GM19463 (cell line): Measurements from ENCODE around the gene IQCK.
"Not testable (repeated sequence)": the region's sequence is repeated elsewhere in the genome, so short reads cannot be mapped to it uniquely, and the experiment has no call there.

ENCODE experiments used
- ATAC-seq: cut with Tn5 transposase; IDR thresholded peaks from one replicate; pipeline ENCODE4 v1.9.1; 2021; ENCODE audit warnings: mild to moderate bottlenecking, moderate library complexity; ENCODE audit not compliant: unreplicated experiment

Gene IQCK

DNA sequence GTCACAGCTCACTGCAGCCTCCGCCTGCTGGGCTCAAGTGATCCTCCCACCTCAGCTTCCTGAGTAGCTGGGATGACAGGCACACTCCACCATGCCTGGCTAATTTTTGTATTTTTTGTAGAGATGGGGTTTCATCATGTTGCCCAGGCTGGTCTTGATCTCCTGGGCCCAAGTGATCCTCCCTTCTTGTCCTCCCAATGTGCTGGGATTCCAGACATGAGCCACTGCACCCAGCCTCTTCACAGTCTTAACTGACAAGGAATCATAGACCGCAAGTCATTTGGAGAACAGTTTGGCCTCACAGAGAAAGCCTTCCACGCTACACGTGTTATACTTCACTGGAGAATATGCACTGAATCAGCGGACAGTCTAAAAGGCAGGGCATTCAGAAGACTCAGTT lies 83.3 kb downstream of the IQCK start:
- ATAC-seq: not testable (repeated sequence)

DNA sequence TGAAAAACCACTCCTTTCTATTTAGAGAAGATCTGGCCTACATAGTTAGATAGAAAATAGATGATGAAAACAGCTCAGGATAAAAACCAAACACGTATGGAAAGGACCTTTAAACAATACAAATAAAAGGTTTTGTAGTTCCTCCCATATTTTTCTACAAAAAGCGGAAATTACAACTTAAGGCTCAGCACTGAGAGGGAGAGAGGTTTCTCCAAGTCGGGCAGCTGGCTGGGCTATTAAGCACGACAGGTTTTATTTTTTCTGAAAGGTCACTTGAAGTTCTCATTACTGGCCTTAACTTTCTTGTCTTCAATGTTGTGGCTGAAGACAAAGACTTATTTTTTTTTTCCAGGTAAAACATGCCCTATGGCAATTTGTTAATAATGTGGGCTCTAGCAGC lies 83.8 kb downstream of the IQCK start:
- not testable (repeated sequence) for ATAC-seq

DNA sequence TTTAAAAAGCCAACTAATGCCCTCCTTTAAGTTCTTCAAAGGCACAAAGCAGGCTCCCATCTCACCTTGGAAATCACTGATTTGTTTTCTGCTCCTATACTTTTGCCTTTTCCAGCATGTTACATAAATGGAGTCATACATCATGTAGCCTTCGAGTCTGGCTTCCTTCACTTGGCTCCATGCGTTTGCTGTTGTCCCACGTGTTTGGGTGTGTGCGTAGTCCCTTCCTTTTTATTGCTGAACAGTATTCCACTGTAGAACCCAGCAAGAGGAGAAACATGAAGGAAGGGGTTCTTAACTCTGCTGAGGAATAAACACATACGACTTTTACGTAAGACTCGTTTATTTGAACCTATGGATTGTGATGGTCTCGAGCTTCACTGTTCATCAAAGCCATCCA lies 84.5 kb downstream of the IQCK start:
- no peak for ATAC-seq

DNA sequence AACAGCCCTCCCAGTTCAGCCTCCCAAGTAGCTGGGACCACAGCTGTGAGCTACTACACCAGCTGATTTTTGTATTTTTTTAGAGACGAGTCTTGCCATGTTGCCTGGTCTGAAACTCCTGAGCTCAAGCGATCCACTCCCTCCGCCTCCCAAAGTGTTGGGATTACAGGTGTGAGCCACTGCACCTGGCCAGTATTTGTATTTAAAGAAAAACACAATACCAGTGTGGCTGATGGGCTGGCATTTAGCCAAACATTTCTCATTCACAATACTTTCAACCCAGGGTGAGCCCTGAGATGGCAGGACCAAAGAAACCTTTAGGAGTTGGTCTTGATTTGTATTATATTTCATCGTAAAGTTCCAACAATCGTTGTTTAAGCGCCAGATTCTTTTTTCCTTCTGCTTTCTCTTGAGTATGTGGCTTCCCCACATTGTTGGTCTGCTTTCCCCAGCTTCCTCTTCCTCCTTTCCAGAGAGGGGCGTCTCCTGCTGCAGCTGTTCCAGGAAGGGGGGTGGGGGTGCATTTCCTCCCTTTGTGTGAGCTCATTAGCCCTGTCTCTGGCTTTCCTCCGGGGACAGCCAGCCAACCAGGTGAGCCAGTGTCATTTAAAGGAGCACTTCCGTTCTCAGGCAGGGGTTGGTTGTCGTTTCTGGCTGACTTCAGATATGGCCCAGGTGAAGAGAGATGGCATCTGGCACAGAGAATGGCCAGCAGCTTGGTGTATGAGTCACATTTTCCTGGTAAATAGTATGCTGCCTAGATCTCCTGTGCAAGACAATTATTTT lies 86.7 kb downstream of the IQCK start:
- ATAC-seq: no peak

DNA sequence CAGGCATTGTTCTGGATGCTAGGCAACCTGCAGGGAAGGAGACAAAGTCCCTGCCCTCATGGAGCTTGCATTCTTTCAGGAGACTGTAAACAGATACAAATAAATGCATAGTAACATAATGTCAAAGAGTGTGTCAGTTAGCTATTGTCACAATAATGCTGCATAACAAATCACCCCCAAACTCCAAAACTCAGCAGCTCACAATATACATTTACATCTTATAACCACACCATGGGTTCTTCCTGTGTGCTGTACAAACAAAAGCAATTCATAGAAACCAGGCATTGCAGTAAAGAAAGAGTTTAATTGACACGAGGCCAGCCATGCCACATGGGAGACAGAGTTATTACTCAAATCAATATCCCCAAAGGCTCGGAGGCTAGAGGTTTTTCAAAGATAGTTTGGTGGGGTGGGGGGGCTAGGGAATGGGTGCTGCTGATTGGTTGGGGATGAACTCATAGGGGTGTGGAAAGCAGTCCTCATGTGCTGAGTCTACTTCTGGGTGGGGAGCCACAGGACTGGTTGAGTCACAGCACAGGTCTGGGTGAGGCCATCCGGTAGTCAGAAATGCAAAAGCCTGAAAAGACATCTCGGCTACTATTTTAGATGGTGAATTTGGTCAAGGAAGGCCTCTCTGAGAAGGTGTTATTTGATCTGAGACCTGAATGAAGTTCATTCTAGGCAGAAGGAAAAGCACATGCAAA lies 87.5 kb downstream of the IQCK start:
- no peak for ATAC-seq

DNA sequence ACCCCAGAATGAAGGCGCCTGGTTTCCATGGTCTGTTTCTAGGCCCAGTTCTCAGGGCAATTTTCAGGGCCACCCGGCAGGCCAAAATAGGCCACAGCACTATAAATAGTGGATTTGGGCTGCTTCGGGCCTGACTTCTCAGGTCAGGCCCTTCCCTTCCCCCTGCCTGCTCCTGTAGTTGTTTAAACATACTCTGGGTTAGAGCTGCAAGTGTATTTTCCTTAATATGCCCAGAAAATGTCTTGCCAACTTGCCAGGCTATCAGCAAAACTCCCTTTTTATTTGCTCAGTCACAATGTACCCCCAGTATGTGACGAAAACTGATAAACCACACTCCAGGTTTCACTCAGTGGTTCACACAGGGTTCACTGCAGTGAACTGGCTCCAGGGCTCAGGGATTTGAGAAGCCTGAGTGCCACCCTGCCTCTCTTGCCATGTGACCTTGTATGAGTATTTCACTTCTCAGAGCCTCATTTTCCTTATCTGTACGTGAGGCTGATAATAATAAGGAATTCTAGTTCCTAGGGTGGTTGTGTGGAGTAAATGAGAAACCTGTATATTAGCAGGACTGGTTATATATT lies 90.1 kb downstream of the IQCK start:
- ATAC-seq: peak; percentile 97

DNA sequence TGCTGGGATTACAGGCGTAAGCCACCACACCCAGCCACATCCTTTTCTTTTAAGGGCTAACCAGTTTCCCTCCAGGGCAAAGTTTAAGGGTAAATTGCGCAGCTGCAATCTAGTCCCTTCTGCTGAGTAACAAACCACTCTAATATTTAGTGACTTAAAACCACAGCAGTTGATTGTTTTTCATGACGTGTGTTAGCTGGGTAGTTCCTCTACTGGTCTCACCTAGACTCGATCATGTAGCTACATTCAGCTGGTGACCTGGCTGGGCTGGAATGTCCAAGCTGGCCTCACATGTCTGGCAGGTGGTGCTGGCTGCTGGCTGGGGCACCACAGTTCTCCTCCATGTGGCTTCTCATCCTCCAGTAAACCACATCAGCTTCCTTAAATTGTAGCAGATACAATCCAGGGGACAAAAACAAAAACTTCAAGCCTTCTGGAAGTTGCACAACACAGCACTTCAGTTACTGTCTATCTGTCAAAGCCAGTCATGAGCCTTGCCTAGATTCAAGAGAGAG lies 91.1 kb downstream of the IQCK start:
- ATAC-seq: no peak

DNA sequence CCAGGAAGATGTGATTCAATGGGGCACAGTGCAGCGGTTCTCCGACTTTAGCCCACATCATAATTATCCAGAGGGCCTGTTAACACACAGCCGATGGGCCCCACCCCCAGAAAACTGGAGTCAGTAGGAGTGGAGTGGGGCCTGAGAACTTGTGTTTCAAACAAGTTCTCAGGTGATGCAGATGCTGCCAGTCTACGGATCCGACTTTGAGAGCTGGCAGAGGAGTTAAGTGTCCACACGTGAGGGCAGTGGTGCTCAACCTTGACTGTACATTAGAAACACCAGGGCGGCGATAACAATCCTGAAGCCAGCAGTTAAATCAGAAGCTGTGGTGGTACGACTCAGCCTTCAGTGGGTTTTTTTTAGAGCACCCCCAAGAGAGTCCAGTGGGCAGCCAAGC lies 91.6 kb downstream of the IQCK start:
- ATAC-seq: no peak

DNA sequence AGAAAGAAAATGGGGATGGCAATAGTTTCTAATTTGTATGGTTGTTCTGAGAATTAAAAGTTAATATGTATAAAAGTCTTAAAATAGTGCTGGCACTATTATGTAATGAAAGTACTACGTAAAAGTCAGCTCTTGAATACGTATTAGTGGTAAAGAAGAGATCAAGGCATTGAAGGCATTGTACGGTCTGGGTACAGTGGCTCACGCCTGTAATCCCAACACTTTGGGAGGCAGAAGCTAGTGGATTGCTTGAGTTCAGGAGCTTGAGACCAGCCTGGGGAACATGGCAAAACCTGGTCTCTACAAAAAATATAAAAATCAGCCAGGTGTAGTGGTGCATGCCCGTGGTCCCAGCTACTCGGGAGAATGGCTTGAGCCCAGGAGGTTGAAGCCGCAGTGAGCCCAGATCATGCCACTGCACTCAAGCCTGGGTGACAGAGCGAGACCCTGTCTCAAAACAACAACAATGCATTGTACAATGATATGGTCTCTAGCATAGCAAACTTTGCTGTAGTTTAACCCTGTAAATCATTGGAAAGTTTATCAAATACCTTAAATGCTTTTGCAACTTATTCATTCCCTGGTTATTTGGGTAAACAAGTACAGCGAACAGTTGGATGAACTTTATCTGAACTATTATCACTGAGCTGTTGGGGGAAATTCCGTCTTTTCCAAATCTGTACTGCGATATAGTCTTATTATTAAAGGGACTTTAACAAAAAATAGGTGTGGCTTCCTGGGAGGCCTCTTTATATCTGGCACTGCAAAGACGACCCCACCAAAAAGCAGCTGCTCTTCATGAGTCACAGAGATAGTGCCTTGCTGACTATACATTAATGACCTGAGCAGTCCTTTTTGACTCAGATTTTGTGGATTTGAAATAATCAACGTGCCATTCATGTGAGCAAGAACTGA lies 93.0 kb downstream of the IQCK start:
- no peak for ATAC-seq

DNA sequence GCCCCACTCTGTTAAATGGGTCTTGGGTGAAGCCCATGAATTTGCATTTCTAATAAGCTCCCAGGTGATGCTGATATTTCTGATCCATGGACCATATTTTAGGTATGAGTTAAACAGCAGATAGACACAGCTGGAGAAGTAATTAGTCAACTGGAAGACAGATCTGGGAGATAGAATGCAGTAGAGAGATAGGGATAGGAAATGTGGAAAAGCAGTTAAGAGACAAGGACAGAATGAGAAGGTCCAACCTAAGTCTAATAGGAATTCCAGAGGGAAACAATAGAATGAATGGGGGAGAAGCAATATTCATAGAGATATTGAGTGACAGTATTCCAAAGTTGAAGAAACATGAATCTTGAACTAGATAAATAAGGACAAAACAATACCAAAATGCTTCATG lies 94.9 kb downstream of the IQCK start:
- no peak for ATAC-seq

DNA sequence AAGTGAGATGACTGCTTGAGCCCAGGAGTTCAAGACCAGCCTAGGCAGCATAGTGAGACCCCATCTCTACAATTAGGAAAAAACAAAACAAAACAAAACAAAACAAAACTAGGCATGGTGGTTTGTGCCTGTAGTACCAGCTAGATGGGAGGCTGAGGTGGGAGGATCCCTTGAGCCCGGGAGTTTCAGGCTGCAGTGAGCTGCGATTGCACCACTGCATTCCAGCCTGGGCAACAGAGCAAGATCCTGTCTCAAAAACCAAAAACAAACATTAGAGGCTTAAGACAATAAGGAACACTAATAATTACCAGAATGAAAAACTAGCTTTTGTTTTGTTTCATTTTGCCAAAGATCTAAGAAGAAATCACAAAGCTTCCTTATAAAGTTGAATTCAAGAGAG lies 97.3 kb downstream of the IQCK start:
- no peak for ATAC-seq

DNA sequence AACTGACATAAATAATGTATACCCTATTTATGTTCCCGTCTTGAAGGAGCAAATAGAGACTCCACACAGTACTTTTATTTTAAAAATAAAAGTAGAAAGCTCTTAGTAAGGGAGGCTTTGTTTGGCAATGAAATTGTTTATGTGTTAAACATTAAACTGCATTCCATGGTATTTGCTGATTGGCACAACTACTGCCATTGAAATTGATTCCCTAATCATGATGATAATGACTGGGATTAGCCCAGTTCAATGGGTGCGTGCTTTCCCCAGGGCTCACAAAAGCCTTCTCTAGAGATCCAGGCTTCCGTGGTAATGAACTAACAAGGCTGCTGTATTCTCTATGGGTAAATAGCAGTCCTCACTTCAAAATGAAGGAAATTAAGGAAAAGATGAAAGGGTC lies 99.1 kb downstream of the IQCK start:
- no peak for ATAC-seq

DNA sequence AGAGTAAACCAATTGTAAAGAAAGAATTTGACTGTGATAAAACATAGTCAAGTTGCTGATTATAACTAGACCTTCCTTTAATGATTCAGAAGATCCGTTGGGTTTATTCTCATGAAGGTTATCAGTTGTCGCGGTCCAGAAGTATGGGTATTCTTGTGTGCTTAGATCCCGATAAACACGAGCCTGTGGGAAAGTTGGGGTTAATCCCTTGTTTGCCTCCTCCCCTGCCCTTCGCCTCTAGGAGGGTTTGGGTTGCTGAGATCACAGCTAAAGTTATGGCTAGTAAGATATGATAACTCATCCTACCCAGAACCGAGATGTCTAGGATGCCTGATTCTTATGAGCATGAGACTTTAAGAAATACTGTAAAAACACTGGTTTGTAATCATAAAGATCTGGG lies 99.8 kb downstream of the IQCK start:
- ATAC-seq: no peak

DNA sequence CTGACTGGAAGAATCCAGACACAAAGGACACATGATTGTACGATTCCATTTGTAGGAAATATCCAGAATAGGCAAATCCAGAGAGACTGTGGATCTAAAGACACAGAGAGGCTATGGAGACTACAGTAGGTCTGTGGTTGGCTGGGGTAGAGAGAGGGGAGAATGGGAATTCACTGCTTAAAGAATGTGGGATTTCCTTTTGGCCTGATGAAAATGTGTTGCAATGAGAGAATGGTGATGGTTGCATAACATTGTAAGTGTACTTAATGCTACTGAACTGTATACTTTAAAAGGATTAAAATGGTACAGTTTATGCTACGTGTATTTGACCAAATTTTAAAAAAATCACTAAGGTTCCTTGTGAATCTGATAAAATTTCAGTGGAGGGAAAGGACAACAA lies 104.5 kb downstream of the IQCK start:
- ATAC-seq: no peak

DNA sequence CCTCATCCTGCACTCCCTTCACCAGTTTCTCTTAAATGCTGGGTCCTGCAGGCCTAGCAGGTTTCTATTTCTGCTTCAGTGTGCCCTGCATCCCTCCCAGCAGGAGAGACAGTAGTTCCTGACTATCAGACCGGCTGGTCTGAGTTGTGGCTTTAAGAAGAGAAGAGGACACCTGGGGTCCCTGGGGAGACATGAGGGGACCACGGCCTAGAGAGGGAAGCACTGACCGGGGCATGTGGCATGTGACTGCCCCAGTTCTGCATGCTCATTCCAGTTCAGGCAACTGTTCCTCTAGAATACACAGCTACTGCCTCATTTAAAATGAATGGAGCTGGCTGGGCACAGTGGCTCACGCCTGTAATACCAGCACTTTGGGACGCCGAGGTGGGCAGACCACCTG lies 105.3 kb downstream of the IQCK start:
- ATAC-seq: no peak

DNA sequence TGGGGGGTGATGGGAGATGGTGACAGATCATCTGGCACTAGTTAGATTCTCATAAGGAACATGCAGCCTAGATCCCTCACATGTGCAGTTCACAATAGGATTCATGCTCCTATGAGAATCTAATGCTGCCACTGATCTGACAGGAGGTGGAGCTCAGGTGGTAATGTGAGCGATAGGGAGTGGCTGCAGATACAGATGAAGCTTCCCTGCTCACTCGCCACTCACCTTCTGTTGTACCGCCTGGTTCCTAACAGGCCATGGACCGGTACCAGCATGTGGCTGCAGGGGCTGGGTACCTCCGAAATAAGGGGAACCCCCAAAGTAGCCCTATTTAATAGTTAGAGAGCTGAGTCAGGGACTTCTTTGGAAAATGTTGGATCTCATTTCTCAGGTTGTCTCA lies 106.1 kb downstream of the IQCK start:
- ATAC-seq: no peak

DNA sequence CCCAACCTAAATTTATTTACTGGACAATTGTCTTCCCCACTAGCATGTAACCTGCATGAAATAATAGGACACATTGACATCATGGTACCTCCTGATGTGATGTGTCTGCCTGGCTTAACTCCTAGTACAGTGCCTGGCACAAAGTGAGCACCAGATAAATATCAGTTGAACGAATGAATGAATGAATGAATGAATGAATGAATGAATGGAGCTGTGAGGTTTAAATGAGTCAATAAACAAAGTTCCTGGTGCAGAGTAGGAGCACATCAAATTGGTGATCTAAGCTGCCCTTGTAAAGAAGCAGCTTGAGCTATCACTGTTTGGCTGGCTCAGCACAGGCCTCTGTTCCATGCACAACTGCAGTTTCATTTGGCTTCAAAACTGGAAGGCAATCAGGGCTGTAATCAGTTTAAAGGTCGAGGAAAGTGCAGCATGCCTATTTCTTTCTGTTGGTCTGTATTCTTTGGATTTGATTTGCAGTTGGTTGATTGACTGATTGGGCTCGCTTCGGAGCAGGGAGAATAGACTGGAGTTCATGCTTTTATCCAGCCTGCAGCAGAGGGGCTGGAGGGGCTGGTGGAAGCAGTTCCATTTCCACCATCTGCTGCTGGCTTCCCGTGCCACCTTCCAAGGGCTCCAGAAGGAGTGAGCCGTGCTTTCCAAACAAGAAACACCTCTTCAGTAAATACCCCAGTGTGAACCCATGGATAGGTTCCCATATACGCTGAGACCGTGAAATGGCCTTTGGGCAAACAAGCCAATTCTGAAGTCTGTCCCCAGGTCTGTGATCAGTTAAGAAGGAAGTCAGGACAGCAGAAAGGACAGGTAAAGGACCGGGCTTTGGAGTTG lies 112.0 kb downstream of the IQCK start:
- no peak for ATAC-seq

DNA sequence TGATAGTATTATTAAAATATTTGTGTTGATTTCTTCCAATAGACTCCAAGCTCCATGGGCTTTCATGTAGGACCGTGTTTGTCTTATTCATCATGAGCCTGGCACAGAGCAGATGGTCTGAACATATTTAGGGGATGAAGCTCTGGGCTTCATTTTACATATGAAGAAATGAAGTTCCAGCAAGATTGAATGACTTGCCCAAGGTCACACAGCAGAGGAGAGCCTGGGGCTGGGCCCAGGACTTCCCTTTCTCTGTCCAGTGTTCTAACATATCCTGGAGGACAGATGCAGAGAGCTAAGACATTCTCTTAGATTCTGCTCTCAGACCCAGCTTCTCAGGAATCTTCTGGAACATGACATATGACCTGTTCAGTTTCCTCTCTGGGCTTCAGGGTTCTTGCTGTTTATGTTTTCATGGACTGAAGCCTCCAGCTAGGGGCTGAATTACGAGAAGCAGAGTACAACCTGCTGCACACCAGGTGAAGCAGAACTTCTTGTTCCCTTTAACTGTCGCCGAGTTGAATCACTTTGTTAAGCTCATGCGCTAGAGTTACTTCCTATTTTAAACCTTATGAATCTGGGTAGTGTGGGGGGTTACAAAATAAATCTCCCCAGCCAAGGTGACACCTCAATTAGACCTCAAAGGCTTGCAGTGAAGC lies 113.0 kb downstream of the IQCK start:
- no peak for ATAC-seq

DNA sequence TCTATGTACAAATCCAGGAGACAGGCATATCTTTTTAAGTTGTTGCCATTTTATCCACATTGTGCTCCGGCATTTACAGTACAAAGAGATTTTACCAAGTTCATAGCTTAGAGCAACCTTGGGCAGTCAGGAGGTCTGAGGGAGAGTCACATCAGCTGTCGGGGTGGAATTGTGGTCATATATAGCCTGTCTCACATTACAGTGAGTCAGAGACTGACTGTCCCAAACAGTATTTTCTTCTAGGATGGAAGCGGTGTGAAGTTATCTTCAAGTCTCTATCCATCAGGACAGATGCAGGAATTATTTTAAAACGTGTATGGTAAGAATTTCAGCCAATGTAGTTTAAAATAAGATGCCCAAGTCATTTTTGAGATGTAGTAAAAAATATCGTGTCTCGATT lies 113.6 kb downstream of the IQCK start:
- no peak for ATAC-seq

DNA sequence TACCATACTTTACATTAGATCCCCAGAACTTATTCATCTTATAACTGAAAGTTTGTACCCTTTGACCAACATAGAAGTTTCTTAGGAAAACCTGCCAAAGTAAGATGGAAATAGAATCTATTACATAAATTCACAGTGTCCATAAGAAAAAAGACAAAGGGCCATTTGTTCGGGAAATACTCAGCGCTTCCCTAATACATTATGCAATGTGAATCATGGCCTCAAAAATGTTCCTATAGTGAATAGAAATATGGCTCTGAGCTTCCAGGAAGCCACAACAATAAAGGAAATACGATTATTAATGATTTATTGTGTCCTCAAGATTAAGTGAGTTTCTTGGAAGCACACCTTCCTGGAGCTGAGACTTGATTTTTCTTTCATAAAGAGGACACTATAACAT lies 115.1 kb downstream of the IQCK start:
- no peak for ATAC-seq
